NCI-H146 treated with DMSO at 0.1 percent for 48 hours (cell line): Measurements from ENCODE around the gene POLR3B.
"Not testable (repeated sequence)": the region's sequence is repeated elsewhere in the genome, so short reads cannot be mapped to it uniquely, and the experiment has no call there.

ENCODE experiments used
- DNase-seq: peaks from one replicate; lab custom pipeline; 2025; ENCODE audit not compliant: unreplicated experiment; lab: John Stamatoyannopoulos, UW

POLR3B gene

GRCh38 chr12:106459124-106459523 is 101.6 kb downstream of the POLR3B start:
- DNase-seq = no peak

GRCh38 chr12:106459534-106459933 is 102.0 kb downstream of the POLR3B start:
- no peak for DNase-seq

- DNase-seq = no peak
These were observed 104.2 kb downstream of the POLR3B start for GRCh38 chr12:106461730-106462129.

GRCh38 chr12:106465605-106466004 is 108.1 kb downstream of the POLR3B start:
- DNase-seq = not testable (repeated sequence)

- not testable (repeated sequence) for DNase-seq
These were observed 118.1 kb downstream of the POLR3B start for GRCh38 chr12:106475662-106476061.

GRCh38 chr12:106477627-106478026 is 120.1 kb downstream of the POLR3B start:
- DNase-seq = not testable (repeated sequence)

GRCh38 chr12:106480251-106480650 is 122.7 kb downstream of the POLR3B start:
- no peak for DNase-seq

- no peak for DNase-seq
These were observed 123.7 kb downstream of the POLR3B start for GRCh38 chr12:106481246-106481645.

- no peak for DNase-seq
These were observed 130.1 kb downstream of the POLR3B start for GRCh38 chr12:106487664-106488063.

- no peak for DNase-seq
These were observed 131.3 kb downstream of the POLR3B start for GRCh38 chr12:106488884-106489283.

- no peak for DNase-seq
These were observed 132.7 kb downstream of the POLR3B start for GRCh38 chr12:106490264-106490663.

- no peak for DNase-seq
These were observed 135.3 kb downstream of the POLR3B start for GRCh38 chr12:106492857-106493256.

- no peak for DNase-seq
These were observed 136.0 kb downstream of the POLR3B start for GRCh38 chr12:106493531-106493930.

- DNase-seq = no peak
These were observed 137.9 kb downstream of the POLR3B start for GRCh38 chr12:106495354-106495965.

- no peak for DNase-seq
These were observed 140.5 kb downstream of the POLR3B start for GRCh38 chr12:106498056-106498455.

- DNase-seq = no peak
These were observed 142.1 kb downstream of the POLR3B start for GRCh38 chr12:106499628-106500027.

- DNase-seq = no peak
These were observed 149.1 kb downstream of the POLR3B start for GRCh38 chr12:106506691-106507090.

- DNase-seq = no peak
These were observed 151.4 kb downstream of the POLR3B start for GRCh38 chr12:106508966-106509365.

- no peak for DNase-seq
These were observed 153.8 kb downstream of the POLR3B start for GRCh38 chr12:106511365-106511764.

- no peak for DNase-seq
These were observed 159.8 kb downstream of the POLR3B start for GRCh38 chr12:106517314-106517713.

GRCh38 chr12:106519607-106520021 is 162.1 kb downstream of the POLR3B start:
- no peak for DNase-seq

GRCh38 chr12:106521901-106522300 is 164.4 kb downstream of the POLR3B start:
- no peak for DNase-seq

- DNase-seq = no peak
These were observed 165.2 kb downstream of the POLR3B start for GRCh38 chr12:106522708-106523107.
